ENCODE data around the gene MGMT.

DNA sequence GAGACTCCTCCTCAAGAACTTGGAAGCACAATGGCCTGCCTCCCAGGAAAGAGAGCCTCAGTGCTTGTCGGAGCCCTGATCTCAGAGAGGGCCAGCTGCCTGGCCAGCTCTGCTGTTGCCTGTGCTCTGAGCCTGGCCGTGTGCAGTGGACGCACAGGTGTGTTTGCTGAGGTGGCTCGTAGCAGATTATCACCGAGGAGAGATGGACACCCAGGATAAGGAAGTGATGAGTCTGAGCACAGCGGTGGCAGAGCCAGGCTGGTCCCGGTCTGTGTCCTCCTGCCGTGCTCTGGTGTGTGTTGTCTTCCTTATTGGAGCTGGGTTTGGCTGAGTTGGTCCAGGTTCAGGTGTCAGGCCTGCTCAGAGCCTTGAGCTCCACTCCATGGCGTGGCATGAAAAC, 288.6 kb downstream of the MGMT start:
- TF ChIP-seq, protein P1, sequence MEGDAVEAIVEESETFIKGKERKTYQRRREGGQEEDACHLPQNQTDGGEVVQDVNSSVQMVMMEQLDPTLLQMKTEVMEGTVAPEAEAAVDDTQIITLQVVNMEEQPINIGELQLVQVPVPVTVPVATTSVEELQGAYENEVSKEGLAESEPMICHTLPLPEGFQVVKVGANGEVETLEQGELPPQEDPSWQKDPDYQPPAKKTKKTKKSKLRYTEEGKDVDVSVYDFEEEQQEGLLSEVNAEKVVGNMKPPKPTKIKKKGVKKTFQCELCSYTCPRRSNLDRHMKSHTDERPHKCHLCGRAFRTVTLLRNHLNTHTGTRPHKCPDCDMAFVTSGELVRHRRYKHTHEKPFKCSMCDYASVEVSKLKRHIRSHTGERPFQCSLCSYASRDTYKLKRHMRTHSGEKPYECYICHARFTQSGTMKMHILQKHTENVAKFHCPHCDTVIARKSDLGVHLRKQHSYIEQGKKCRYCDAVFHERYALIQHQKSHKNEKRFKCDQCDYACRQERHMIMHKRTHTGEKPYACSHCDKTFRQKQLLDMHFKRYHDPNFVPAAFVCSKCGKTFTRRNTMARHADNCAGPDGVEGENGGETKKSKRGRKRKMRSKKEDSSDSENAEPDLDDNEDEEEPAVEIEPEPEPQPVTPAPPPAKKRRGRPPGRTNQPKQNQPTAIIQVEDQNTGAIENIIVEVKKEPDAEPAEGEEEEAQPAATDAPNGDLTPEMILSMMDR (IDR thresholded peaks at IDR 0.05; ENCODE audit: borderline replicate concordance, extremely low read depth, low read length, poor library complexity, severe bottlenecking): no peak
- no peak for TF ChIP-seq EZH2 (IDR thresholded peaks at IDR 0.05; ENCODE audit: borderline replicate concordance, low read depth, low read length, severe bottlenecking)
